ENCODE data around the gene PRL.

The PRL gene

DNA sequence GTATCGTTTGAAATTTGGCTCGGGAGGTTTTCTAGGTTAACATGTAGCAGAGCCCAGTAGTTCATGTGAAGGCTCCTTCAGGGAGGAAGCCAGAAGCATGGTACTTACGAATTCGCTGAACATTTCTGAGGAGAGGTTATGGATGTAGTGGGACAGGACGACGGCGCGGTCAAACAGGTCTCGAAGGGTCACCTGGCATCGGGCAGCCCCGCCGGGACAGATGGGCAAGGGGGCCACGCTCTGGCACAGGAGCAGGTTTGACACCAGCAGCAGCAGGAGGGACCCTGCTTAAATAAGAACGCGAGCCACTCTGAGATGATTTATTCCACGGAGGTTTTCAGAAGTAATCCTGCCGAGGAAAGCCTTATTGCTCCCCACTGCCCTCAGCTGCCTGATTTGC lies 2.5 kb downstream of the PRL start:
- DNase-seq (ENCODE audit: low read depth in 3 of 3), result no peak

DNA sequence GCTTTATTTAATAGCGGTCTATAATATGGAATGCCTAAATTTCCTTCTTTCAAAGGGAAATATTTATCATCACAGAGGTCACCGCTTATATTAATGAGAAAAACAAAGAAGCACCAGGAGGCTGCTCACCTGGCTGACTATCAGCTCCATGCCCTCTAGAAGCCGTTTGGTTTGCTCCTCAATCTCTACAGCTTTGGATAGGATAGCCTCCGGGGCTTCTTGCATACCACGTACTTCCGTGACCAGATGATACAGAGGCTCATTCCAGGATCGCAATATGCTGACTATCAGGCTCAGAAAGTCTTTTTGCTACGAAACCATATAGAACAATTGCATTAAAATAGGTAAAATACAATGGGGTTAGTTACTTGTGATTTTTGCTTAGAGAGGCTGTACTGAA lies 6.8 kb downstream of the PRL start:
- no peak for DNase-seq (ENCODE audit: low read depth in 3 of 3)

- no peak for DNase-seq (ENCODE audit: low read depth in 3 of 3)
Observed at GRCh38 chr6:22288721-22289120, 8.1 kb downstream of the PRL start.

DNA sequence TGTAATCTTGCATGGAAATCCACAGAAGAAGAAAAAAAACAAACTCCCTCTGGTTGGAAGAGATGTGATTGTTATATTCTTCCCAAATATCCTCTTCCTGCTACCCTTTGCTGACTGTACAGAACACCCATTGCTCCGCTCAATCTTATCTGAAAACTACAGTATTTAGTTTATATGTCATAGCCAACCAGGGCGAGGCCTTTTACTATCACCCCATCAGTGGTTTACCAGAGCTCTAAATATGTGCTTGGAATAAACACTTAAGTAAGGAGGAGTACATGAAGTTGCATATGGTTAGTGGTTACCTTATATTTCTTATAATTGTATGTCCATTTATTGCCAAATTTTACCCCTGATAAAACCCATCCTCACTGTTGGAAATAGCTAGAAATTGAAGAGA lies 12.2 kb downstream of the PRL start:
- no peak for DNase-seq (ENCODE audit: low read depth in 3 of 3)

GRCh38 chr6:22281341-22282085 lies 15.3 kb downstream of the PRL start:
- no peak for DNase-seq (ENCODE audit: low read depth in 3 of 3)

GRCh38 chr6:22279427-22279826 lies 17.4 kb downstream of the PRL start:
- DNase-seq (ENCODE audit: low read depth in 3 of 3), result no peak

DNA sequence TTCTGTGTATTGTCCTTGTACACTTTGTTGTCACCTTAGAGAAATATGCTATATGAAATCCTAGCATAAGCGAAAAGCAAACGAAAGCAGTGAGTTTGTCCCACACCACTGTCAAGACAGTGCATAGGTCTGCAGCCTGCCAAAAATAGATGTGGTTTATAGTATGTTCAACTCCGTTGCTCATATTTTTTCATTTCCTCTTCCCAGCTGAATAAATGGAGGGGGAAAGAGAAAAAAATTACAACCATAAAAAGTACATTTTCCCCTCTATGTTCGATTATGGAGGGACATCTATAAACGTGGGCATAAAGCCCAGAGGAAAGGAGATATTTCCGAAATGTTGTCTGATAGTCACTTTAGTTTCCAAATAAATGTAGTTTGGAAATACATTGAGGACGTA lies 25.8 kb downstream of the PRL start:
- no peak for DNase-seq (ENCODE audit: low read depth in 3 of 3)

DNA sequence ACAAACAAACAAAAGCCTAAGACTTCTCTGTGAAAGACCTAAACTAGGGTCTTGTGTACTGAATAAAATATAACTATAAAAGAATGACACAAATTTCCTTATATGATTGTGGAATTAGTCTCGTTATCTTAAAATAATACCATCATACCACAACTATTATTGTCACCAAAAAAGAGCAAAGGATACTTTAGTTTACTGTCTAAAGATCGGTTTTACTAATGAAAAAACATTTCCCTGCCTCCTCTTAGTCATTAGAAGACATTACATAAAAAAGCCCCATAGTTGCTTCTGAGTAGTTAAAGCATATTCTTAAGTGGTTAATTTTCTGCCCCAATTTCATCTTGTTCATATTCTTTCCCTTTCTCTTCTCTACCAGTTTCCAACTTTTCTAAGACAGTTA lies 33.1 kb downstream of the PRL start:
- DNase-seq (ENCODE audit: low read depth in 3 of 3), result no peak

GRCh38 chr6:22254886-22255285 lies 42.0 kb downstream of the PRL start:
- no peak for DNase-seq (ENCODE audit: low read depth in 3 of 3)

- DNase-seq (ENCODE audit: low read depth in 3 of 3), result no peak
Observed at GRCh38 chr6:22253955-22254655, 42.7 kb downstream of the PRL start.

- DNase-seq (ENCODE audit: low read depth in 3 of 3), result no peak
Observed at GRCh38 chr6:22251348-22251747, 45.5 kb downstream of the PRL start.

DNA sequence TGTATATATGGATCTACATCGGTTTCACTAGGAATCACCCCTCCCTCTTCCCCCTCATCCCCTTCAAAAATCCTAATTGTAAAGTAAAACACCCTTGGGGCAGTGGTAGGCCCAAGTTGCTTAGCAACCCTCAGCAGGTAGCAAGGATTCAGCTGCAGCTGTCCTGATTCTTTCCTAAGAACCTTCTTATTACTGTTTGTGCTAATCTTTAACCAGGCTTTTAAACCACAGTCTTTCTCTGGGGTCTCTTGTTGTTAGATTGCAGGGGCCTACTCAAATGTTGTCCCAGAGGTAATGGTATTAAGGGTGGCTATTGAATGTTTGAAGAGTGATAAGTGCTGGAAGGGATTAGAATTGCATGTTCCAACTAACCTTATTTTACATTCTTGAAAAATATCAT lies 46.4 kb downstream of the PRL start:
- DNase-seq (ENCODE audit: low read depth in 3 of 3), result no peak

- DNase-seq (ENCODE audit: low read depth in 3 of 3), result no peak
Observed at GRCh38 chr6:22249711-22250350, 47.0 kb downstream of the PRL start.

DNA sequence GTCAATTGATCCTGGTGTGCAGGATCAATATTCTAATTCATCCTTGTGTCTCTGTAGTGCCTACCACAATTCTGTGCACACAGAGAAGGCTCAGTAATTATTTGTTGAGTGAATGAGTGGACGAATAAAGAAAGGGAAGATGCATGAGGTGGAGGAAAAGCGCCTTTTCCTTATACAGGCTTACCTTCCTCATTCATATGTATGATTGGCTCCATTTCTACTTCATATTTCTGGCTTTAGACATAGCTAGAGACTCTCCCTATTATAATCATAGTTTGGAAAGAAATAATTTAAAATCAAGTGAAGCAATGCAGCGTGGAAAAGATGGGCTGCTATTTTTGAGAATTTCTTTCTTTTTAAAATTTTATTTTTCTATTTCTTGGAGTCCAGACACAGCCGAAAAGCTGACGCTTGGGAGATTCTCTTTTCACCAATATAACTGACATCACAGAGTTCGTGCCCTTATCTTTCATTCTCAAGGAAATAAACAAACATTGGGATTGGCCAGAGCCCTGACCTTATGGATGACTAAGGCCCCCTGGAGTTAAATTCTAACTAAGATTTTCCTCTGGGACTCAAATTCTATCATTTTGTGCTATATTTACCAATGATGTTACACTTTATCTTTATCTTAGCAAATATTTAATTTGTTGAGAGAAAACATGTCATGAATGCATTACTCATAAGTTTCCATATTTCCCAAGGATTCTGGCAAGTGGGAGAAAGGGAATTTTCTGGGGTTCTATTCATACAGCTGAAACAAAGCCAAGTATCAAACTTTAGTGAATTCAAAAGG lies 48.1 kb downstream of the PRL start:
- no peak for DNase-seq (ENCODE audit: low read depth in 3 of 3)

DNA sequence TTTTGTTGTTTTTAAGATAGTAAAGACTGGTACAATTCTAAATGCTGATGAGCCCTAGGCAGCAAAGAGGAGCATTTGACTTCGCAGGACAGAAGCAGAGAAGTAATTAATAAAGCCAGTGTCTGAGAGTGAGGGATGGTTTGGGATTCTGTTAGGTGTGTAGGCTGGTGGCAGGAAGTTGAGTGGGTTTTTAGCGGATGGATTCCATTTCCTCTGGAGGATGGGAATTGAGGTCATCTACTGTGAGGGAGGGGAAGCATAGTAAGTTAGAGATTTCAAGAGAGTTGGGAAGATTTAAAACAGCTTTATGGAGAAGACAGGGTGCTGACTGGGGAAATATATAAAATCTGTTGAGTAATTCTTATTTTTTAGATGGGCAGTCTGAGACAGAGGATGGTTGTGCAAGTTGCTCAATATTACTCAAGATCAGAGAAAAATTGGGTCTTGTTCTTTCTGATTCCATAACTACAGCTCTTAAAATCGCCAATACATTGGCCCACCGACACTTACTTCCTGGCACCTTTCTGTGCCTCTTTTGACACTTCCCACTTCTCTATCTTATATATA lies 48.8 kb downstream of the PRL start:
- DNase-seq (ENCODE audit: low read depth in 3 of 3), result no peak

DNA sequence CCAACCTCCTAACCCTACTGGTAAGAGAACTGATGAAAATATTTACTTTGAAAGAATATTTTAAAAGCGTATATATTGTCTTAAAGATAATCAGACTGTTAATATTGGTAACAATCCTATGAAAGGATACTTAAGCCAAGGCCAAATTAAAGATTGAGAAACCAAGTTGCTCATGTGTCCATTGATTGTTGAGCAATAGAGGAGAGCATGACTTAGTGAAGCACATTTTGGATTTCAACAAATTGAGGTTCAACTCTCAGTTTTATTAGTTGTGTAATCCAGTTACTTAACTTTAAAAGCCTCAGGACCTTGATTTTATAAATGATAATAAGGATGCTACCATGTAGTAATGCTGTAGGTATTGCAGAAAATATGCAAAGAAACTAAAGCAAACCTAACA lies 56.8 kb downstream of the PRL start:
- DNase-seq (ENCODE audit: low read depth in 3 of 3), result no peak

DNA sequence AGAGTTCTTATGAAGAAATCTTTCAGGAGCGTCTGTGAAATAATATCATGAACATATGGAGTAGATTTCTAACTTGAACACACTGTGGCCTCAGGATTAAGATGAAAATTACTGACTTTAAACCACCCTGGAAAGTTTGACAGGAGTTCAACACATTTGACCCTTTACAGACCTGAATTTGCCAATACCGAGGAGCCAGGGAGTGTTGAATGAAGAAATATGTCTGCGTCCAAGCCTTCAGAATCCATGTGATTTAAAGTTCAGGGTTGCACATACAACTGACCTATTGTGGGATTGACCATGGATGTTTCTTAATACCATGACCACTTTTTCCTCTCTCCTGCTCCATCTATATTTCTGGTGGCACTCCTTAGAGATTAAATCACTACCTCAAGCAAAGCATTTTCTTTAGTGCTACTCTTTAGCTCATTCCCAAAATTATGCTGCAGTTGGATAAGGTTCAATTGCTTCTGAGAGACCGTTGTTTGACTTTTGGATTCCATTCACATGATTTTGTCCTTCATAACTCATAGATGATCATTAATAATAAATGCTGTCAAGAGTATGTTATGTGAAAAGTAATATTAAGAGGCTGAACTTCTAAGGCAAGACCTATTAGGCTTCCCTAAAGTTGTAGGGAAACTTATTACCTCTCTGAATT lies 57.4 kb downstream of the PRL start:
- DNase-seq (ENCODE audit: low read depth in 3 of 3), result no peak

DNA sequence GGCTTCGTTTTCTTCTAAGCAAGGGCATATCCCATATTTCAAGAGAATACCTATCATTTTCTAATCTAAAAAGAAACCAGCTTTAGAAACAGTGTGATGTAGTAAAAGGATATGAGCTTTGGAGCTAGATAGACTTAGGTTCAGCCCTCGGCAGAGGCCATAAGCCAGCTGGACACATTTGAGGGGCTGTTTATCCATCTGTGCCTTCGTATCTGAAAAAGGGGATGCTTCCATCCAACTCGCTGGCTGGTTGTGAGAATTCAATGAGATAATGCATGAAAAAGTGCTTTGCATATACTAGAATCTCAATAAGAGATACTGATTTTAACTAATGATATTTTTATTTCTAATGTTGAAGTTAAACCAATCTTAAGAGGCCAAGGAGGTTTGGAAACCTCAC lies 58.0 kb downstream of the PRL start:
- no peak for DNase-seq (ENCODE audit: low read depth in 3 of 3)

DNA sequence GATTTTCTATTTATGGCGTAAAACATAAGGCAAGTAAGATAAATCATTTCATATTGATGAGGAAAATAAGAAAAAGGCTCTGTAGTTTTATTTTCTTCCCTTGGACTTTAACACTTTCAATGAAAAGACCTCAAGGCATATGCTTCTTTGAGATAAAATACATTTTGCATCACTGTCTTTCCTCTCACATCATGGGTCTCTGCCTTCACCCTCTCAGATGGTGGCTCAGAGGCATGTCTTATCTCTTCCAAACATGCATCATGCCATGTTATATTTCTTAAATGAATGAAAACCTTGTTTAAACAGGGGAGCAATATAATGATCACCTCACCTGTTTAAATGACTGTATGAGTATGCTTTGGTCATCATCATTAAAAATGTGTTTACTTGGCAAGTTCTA lies 59.3 kb downstream of the PRL start:
- no peak for DNase-seq (ENCODE audit: low read depth in 3 of 3)

Measured in stimulated activated CD4-positive, alpha-beta T cell treated with anti-CD3 and anti-CD28 coated beads, TNF-alpha, amount 100 ng/mL, for 4 hours (primary cell).